HG03064 (cell line): ENCODE results near the gene EFEMP2.
A peak's percentile ranks its signal among the peaks of the same experiment; 100 is the strongest.
"Not testable (repeated sequence)": the region's sequence is repeated elsewhere in the genome, so short reads cannot be mapped to it uniquely, and the experiment has no call there.

Experiments
- ATAC-seq: cut with Tn5 transposase; IDR thresholded peaks from one replicate; pipeline ENCODE4 v1.9.1; 2021; ENCODE audit warnings: low read depth; ENCODE audit not compliant: unreplicated experiment

The EFEMP2 gene

GRCh38 chr11:65833297-65834030 lies 39.1 kb downstream of the EFEMP2 start, which contains the start of gene SNX32:
TSS of gene SNX32 (plus strand) at chr11:65833963. CDS start at chr11:65834066, 103 bp downstream.
- peak; percentile 92 for ATAC-seq

- not testable (repeated sequence) for ATAC-seq
Observed at GRCh38 chr11:65832231-65832630, 40.4 kb downstream of the EFEMP2 start.

- ATAC-seq = no peak
Observed at GRCh38 chr11:65829459-65829858, 43.1 kb downstream of the EFEMP2 start.

GRCh38 chr11:65826984-65827735 lies 45.4 kb downstream of the EFEMP2 start:
- no peak for ATAC-seq

GRCh38 chr11:65822776-65823528 lies 49.6 kb downstream of the EFEMP2 start:
- no peak for ATAC-seq

GRCh38 chr11:65821107-65821506 lies 51.5 kb downstream of the EFEMP2 start:
- no peak for ATAC-seq

- peak; percentile 70 for ATAC-seq
Observed at GRCh38 chr11:65817835-65818680, 54.5 kb downstream of the EFEMP2 start.

GRCh38 chr11:65817312-65817834 lies 55.2 kb downstream of the EFEMP2 start:
- no peak for ATAC-seq

- ATAC-seq = no peak
Observed at GRCh38 chr11:65816696-65817095, 55.9 kb downstream of the EFEMP2 start.
